HG02852 (cell line): ENCODE measurements around the gene PHLPP2.

ENCODE experiments used
- ATAC-seq: cut with Tn5 transposase; IDR thresholded peaks from one replicate; pipeline ENCODE4 v1.9.1; 2021; ENCODE audit warnings: mild to moderate bottlenecking, moderate library complexity; ENCODE audit not compliant: unreplicated experiment

Gene PHLPP2

GRCh38 chr16:71724320-71724751, at the start of gene PHLPP2:
Gene PHLPP2, minus strand, starts transcription at chr16:71724701. Its CDS starts 9,906 bp downstream, at chr16:71714795.
- ATAC-seq, result no peak

GRCh38 chr16:71771571-71771970, 47.1 kb upstream of the PHLPP2 start:
- ATAC-seq, result no peak

GRCh38 chr16:71769222-71769621, 44.7 kb upstream of the PHLPP2 start:
- ATAC-seq, result no peak

GRCh38 chr16:71767060-71767900, 42.8 kb upstream of the PHLPP2 start:
- no peak for ATAC-seq

- ATAC-seq, result no peak
Observed at GRCh38 chr16:71762186-71762585, 37.7 kb upstream of the PHLPP2 start.

- ATAC-seq, result no peak
Observed at GRCh38 chr16:71761097-71761496, 36.6 kb upstream of the PHLPP2 start.

GRCh38 chr16:71758293-71758760, 33.8 kb upstream of the PHLPP2 start:
- ATAC-seq, result no peak

- no peak for ATAC-seq
Observed at GRCh38 chr16:71754652-71755051, 30.2 kb upstream of the PHLPP2 start.

- no peak for ATAC-seq
Observed at GRCh38 chr16:71754108-71754507, 29.6 kb upstream of the PHLPP2 start.

GRCh38 chr16:71748226-71748625, 23.7 kb upstream of the PHLPP2 start:
- no peak for ATAC-seq

GRCh38 chr16:71746442-71747046, 22.0 kb upstream of the PHLPP2 start:
- ATAC-seq, result no peak

GRCh38 chr16:71738855-71739254, 14.4 kb upstream of the PHLPP2 start:
- no peak for ATAC-seq

GRCh38 chr16:71737501-71737900, 13.0 kb upstream of the PHLPP2 start:
- ATAC-seq, result no peak

- no peak for ATAC-seq
Observed at GRCh38 chr16:71734511-71734910, 10.0 kb upstream of the PHLPP2 start.

- no peak for ATAC-seq
Observed at GRCh38 chr16:71732587-71732986, 8.1 kb upstream of the PHLPP2 start.

GRCh38 chr16:71727551-71728324, 3.2 kb upstream of the PHLPP2 start:
- no peak for ATAC-seq

GRCh38 chr16:71726476-71727315, 2.2 kb upstream of the PHLPP2 start:
- ATAC-seq, result no peak

GRCh38 chr16:71723537-71724319, 773 bp downstream of the PHLPP2 start:
- peak; percentile 74 for ATAC-seq

GRCh38 chr16:71722801-71723536, 1.5 kb downstream of the PHLPP2 start:
- ATAC-seq, result peak; percentile 34
